Naive thymus-derived CD4-positive, alpha-beta T cell (primary cell): ENCODE measurements around the gene MST1. TPM values are rescaled to one million over a fixed set of nuclear protein-coding genes. Genes with fewer than 3 reads are reported as not detected.
A peak's percentile ranks its signal among the peaks of the same experiment; 100 is the strongest.

Experiments used
- ATAC-seq: fragments of 150-1000 bp; cut with Tn5 transposase; 2 replicates; pipeline ENCODE4 v1.10.0; 2021; ENCODE audit warnings: mild to moderate bottlenecking, moderate library complexity
- CTCF ChIA-PET: fragments of 350-600 bp; sonication (Branson Sonifier 250); formaldehyde crosslinking; loops from one replicate; lab custom pipeline; 2021; ENCODE audit warnings: antibody characterized with exemption; lab: Charles Lee
- POLR2A ChIA-PET: fragments of 350-600 bp; sonication (Branson Sonifier 250); formaldehyde crosslinking; loops from one replicate; lab custom pipeline; 2021; ENCODE audit warnings: antibody characterized with exemption, inconsistent platforms; lab: Charles Lee
- DNase-seq, 9 donors: peaks; one replicate each; pipeline versions ENCODE4 v3.0.0 to v3.0.0-alpha.2; 2020 to 2022; ENCODE audit warnings: mixed read lengths in 1 of 9
- H3K27ac ChIP-seq: one replicate; pipeline ENCODE4 v1.7.0; 2013; ENCODE audit warnings: mild to moderate bottlenecking, low read depth, low read length, moderate library complexity
- H3K27me3 ChIP-seq, 2 donors: one replicate each; pipeline ENCODE4 v1.7.0; 2013; ENCODE audit warnings: low read length in 2 of 2, mild to moderate bottlenecking in 2 of 2, moderate library complexity in 2 of 2; ENCODE audit not compliant: control insufficient read depth in 2 of 2, insufficient read depth in 2 of 2
- H3K36me3 ChIP-seq, 3 experiments: 1 replicate in 2 of 3; 2 replicates in 1 of 3; pipeline ENCODE4 v1.7.0; 2013; ENCODE audit warnings: low read length in 3 of 3, mild to moderate bottlenecking in 3 of 3, moderate library complexity in 1 of 3; ENCODE audit not compliant: insufficient read depth in 3 of 3, control insufficient read depth in 2 of 3
- H3K4me1 ChIP-seq, 2 donors: one replicate each; pipeline ENCODE4 v1.7.0; 2013; ENCODE audit warnings: low read length in 2 of 2, mild to moderate bottlenecking in 2 of 2, moderate library complexity in 1 of 2; ENCODE audit not compliant: control insufficient read depth in 2 of 2, insufficient read depth in 2 of 2
- H3K4me3 ChIP-seq: 2 replicates; pipeline ENCODE4 v1.7.0; 2013; ENCODE audit warnings: mild to moderate bottlenecking, low read length
- H3K9me3 ChIP-seq, 3 experiments: 1 replicate in 2 of 3; 2 replicates in 1 of 3; pipeline ENCODE4 v1.7.0; 2013; ENCODE audit warnings: low read length in 3 of 3; ENCODE audit not compliant: control insufficient read depth in 2 of 3
- H3K27ac Mint-ChIP-seq, 9 donors: one replicate each; pipeline ENCODE4 v1.8.0; 2020 to 2022; ENCODE audit warnings: mixed read lengths in 9 of 9, mild to moderate bottlenecking in 8 of 9, moderate library complexity in 5 of 9, inconsistent platforms in 2 of 9
- H3K27me3 Mint-ChIP-seq, 5 donors: one replicate each; pipeline ENCODE4 v1.8.0; 2021 to 2022; ENCODE audit warnings: mixed read lengths in 5 of 5, mild to moderate bottlenecking in 1 of 5
- H3K36me3 Mint-ChIP-seq, 5 donors: one replicate each; pipeline ENCODE4 v1.8.0; 2020 to 2022; ENCODE audit warnings: mixed read lengths in 5 of 5, mild to moderate bottlenecking in 3 of 5, inconsistent platforms in 1 of 5
- H3K4me1 Mint-ChIP-seq, 7 donors: one replicate each; pipeline ENCODE4 v1.8.0; 2020 to 2022; ENCODE audit warnings: mixed read lengths in 7 of 7, mild to moderate bottlenecking in 3 of 7, inconsistent platforms in 1 of 7
- H3K4me3 Mint-ChIP-seq, 10 donors: one replicate each; pipeline ENCODE4 v1.8.0; 2020 to 2022; ENCODE audit warnings: mild to moderate bottlenecking in 10 of 10, mixed read lengths in 10 of 10, moderate library complexity in 6 of 10, inconsistent platforms in 2 of 10
- H3K9me3 Mint-ChIP-seq, 11 donors: one replicate each; pipeline ENCODE4 v1.8.0; 2020 to 2022; ENCODE audit warnings: mixed read lengths in 11 of 11, mild to moderate bottlenecking in 4 of 11, inconsistent platforms in 1 of 11, moderate library complexity in 1 of 11
- intact Hi-C, 2 donors: fragments of 100-400 bp; cut with micrococcal nuclease; formaldehyde crosslinking; loops; one replicate each; pipeline ENCODE4 v1.15.1; 2023
- polyA plus RNA-seq, 2 donors: library from polyadenylated mRNA; unstranded; fragments of 300-500 nt; fragmentation: Illumina TruSeq; gene quantifications; one replicate each; pipeline ENCODE4 v1.2.3, GENCODE V29; 2021
- total RNA-seq, 6 experiments: library from RNA in 5 of 6; stranded (reverse) in 5 of 6; gene quantifications; 1 replicate in 5 of 6; 2 replicates in 1 of 6; pipeline ENCODE4 v1.2.3 and lab custom pipeline; 2021 to 2026

MST1 gene
- total RNA-seq = 10 to 100 TPM in 3 of 5 experiments, 1 to 10 TPM in 2; 7.9 to 12.8 (median 10.0) TPM
- polyA plus RNA-seq = 1 to 10 TPM in 1 of 2 donors, under 1 TPM in 1; 0.90 to 1.0 TPM
- total RNA-seq (lab: John Stamatoyannopoulos, UW) = 5.7 reads per million, percentile 26 among the genes with 10 or more reads in this experiment

- Histone ChIP-seq H3K9me3 (no peaks in the 10 kb centered on the region), H3K4me3 (peak within 1 kb of the TSS; percentile 97), H3K36me3 (peaks cover 0 to 6% (median 0%) of the 10 kb centered on the region in 3 experiments), H3K27me3 (no peaks in the 10 kb centered on the region), H3K4me1 (peaks cover 6 to 13% of the 10 kb centered on the region in 2 donors), H3K27ac (peak within 1 kb of the TSS; percentile 82)
- peak within 1 kb of the TSS; percentile 84 to 99 (median 96) for H3K4me3 Mint-ChIP-seq
- peaks cover 20 to 54% (median 41%) of the 10 kb centered on the region in 7 donors for H3K4me1 Mint-ChIP-seq
- H3K27ac Mint-ChIP-seq = peak within 1 kb of the TSS; percentile 87 to 99 (median 95)
- H3K9me3 Mint-ChIP-seq = peaks cover 0 to 5% (median 0%) of the 10 kb centered on the region in 11 donors
- H3K36me3 Mint-ChIP-seq = no peaks in the 10 kb centered on the region
- peaks cover 0 to 5% (median 0%) of the 10 kb centered on the region in 5 donors for H3K27me3 Mint-ChIP-seq
- ATAC-seq (peak; percentile 91), DNase-seq (peak; percentile 89 to 96 (median 93))
- CTCF ChIA-PET = no interaction called here
- intact Hi-C loops = loop anchor here (1.0 to 5.0 kb wide), 5 partner anchors 15 to 240 kb away; partner anchors contain the start of genes APEH (in 2 of the 2), AMIGO3 (in 1 of the 2), GMPPB (in 1 of the 2) and MON1A (in 1 of the 2)
- POLR2A ChIA-PET = interaction anchor here (0.6 to 1.3 kb wide), 4 partner anchors 11 to 677 kb away, joined by 3 to 5 read pairs (median 4); no protein-coding TSS in a partner anchor
These were observed at the start of gene MST1, which contains the start of gene RNF123 for GRCh38 chr3:49689046-49689907. Gene MST1 (minus strand): TSS chr3:49689474. CDS start chr3:49688691, 783 bp downstream. Gene RNF123 (plus strand): TSS chr3:49689557. CDS start chr3:49691166, 1,609 bp downstream.

GRCh38 chr3:49738067-49738713, 48.9 kb upstream of the MST1 start:
- H3K27ac Mint-ChIP-seq = peak overlapping the region in 6 of 9 donors; percentile 20 to 65 (median 34)
- ChIA-PET POLR2A (no interaction called here), CTCF (no interaction called here)
- H3K4me1 ChIP-seq = no peaks in the 10 kb centered on the region
- ATAC-seq (no peak), DNase-seq (no peak)
- no peak overlapping the region for H3K27ac ChIP-seq
- H3K9me3 Mint-ChIP-seq = no peaks in the 10 kb centered on the region
- no peaks in the 10 kb centered on the region for H3K27me3 ChIP-seq
- no peaks in the 10 kb centered on the region for H3K27me3 Mint-ChIP-seq
- H3K4me3 ChIP-seq = no peak overlapping the region
- peaks cover 0 to 41% (median 6%) of the 10 kb centered on the region in 3 experiments for H3K36me3 ChIP-seq
- H3K9me3 ChIP-seq = no peaks in the 10 kb centered on the region
- H3K36me3 Mint-ChIP-seq = peaks cover 5 to 31% (median 11%) of the 10 kb centered on the region in 5 donors
- intact Hi-C loops = no loop called here
- no peak overlapping the region for H3K4me3 Mint-ChIP-seq
- H3K4me1 Mint-ChIP-seq = peaks cover 0 to 14% (median 8%) of the 10 kb centered on the region in 7 donors

GRCh38 chr3:49734752-49735151, 45.5 kb upstream of the MST1 start:
- H3K27ac ChIP-seq = no peak overlapping the region
- Mint-ChIP-seq H3K27ac (no peak overlapping the region), H3K36me3 (peaks cover 11 to 39% (median 13%) of the 10 kb centered on the region in 5 donors)

GRCh38 chr3:49733551-49733950, 44.3 kb upstream of the MST1 start:
- intact Hi-C loops = no loop called here
- no peaks in the 10 kb centered on the region for H3K9me3 ChIP-seq
- no peak for DNase-seq
- peaks cover 0 to 57% (median 16%) of the 10 kb centered on the region in 3 experiments for H3K36me3 ChIP-seq
- H3K4me1 ChIP-seq = no peaks in the 10 kb centered on the region
- no peak overlapping the region for H3K4me3 ChIP-seq
- Mint-ChIP-seq H3K27me3 (no peaks in the 10 kb centered on the region), H3K36me3 (peaks cover 9 to 36% (median 11%) of the 10 kb centered on the region in 5 donors), H3K4me3 (no peak overlapping the region), H3K4me1 (peaks cover 0 to 6% (median 3%) of the 10 kb centered on the region in 7 donors), H3K9me3 (no peaks in the 10 kb centered on the region), H3K27ac (peak overlapping the region in 1 of 9 donors; percentile 9)
- ChIA-PET POLR2A (no interaction called here), CTCF (interaction anchor here (0.7 kb wide), 1 partner anchor 73 kb away, joined by 3 read pairs; no protein-coding TSS in a partner anchor)
- ATAC-seq = no peak
- H3K27ac ChIP-seq = no peak overlapping the region
- no peaks in the 10 kb centered on the region for H3K27me3 ChIP-seq

More at GRCh38 chr3:49734752-49735151, 45.5 kb upstream of the MST1 start:
- no peak for ATAC-seq
- Mint-ChIP-seq H3K4me1 (peaks cover 0 to 11% (median 7%) of the 10 kb centered on the region in 7 donors), H3K9me3 (no peaks in the 10 kb centered on the region), H3K4me3 (no peak overlapping the region), H3K27me3 (no peaks in the 10 kb centered on the region)
- intact Hi-C loops = no loop called here
- ChIA-PET POLR2A (no interaction called here), CTCF (no interaction called here)
- no peaks in the 10 kb centered on the region for H3K4me1 ChIP-seq
- no peak overlapping the region for H3K4me3 ChIP-seq
- no peaks in the 10 kb centered on the region for H3K9me3 ChIP-seq
- H3K36me3 ChIP-seq = peaks cover 0 to 57% (median 16%) of the 10 kb centered on the region in 3 experiments
- no peaks in the 10 kb centered on the region for H3K27me3 ChIP-seq
- DNase-seq = no peak

- intact Hi-C loops = no loop called here
- no peak overlapping the region for H3K27ac Mint-ChIP-seq
- no peaks in the 10 kb centered on the region for H3K27me3 Mint-ChIP-seq
- no peaks in the 10 kb centered on the region for H3K9me3 Mint-ChIP-seq
- peaks cover 4 to 29% (median 11%) of the 10 kb centered on the region in 5 donors for H3K36me3 Mint-ChIP-seq
- Histone ChIP-seq H3K27ac (no peak overlapping the region), H3K36me3 (peaks cover 0 to 55% (median 11%) of the 10 kb centered on the region in 3 experiments), H3K4me3 (no peak overlapping the region), H3K27me3 (no peaks in the 10 kb centered on the region), H3K9me3 (no peaks in the 10 kb centered on the region), H3K4me1 (no peaks in the 10 kb centered on the region)
- CTCF ChIA-PET = no interaction called here
- DNase-seq (no peak), ATAC-seq (no peak)
- no peak overlapping the region for H3K4me3 Mint-ChIP-seq
- POLR2A ChIA-PET = interaction anchor here (1.0 kb wide), 1 partner anchor 10 kb away, joined by 3 read pairs; no protein-coding TSS in a partner anchor
- peaks cover 0 to 5% (median 0%) of the 10 kb centered on the region in 7 donors for H3K4me1 Mint-ChIP-seq
These were observed 43.3 kb upstream of the MST1 start for GRCh38 chr3:49732597-49732996.
